GM12865 (cell line): ENCODE data around the gene ADAMTSL1.

Experiments used
- DNase-seq: peaks from one replicate; pipeline ENCODE4 v3.0.0; 2010; ENCODE audit warnings: low read depth
- H3K4me3 ChIP-seq: 2 replicates; pipeline ENCODE4 v1.5.1; 2011; ENCODE audit warnings: mild to moderate bottlenecking, low read depth, low read length, control low read depth
- CTCF ChIP-seq: IDR thresholded peaks from 2 replicates; pipeline ENCODE4 v1.5.1; 2011; ENCODE audit warnings: low read length, control low read depth, low read depth, inconsistent platforms; ENCODE audit not compliant: insufficient read depth; ENCODE audit errors: missing control alignments

The ADAMTSL1 gene

DNA sequence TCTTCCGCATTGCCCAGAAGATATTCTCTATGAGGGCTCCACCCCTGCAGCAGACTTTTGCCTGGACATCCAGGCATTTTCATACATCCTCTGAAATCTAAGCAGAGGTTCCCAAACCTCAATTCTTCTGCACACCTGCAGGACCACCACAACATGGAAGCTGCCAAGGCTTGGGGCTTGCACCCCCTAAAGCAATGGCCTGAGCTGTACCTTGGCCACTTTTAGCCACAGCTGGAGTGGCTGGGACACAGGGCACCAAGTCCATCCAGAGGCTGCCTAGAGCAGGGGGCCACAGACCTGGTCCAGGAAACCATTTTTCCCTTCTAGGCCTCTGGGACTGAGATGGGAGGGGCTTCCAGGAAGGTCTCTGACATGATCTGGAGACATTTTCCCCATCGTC, 60.7 kb downstream of the ADAMTSL1 start:
- H3K4me3 ChIP-seq, result no peak overlapping the region
- no peak for DNase-seq
- no peak for TF ChIP-seq CTCF

DNA sequence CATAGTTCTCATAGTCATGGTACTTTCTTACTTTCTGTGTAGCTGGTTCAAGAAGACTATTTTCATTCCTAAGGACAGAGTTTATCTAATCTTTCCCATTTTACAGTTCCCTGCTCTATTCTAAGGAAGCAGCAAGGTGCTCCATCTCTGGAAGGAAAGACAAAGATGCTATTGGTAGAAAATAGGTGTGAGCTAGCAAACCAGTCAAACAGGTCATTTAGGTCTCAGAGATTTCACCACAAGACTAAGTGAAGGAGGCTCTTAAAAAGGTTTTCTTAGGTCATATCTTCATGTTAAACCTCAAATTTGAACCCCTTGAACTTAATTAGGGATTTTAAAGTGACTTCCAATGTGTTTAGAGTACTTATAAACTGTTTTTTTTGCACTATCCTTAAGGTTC, 62.6 kb downstream of the ADAMTSL1 start:
- no peak for TF ChIP-seq CTCF
- no peak overlapping the region for H3K4me3 ChIP-seq
- DNase-seq, result no peak

- DNase-seq, result no peak
- no peak for TF ChIP-seq CTCF
- H3K4me3 ChIP-seq, result no peak overlapping the region
These were observed 65.3 kb downstream of the ADAMTSL1 start for GRCh38 chr9:18539203-18539693.

DNA sequence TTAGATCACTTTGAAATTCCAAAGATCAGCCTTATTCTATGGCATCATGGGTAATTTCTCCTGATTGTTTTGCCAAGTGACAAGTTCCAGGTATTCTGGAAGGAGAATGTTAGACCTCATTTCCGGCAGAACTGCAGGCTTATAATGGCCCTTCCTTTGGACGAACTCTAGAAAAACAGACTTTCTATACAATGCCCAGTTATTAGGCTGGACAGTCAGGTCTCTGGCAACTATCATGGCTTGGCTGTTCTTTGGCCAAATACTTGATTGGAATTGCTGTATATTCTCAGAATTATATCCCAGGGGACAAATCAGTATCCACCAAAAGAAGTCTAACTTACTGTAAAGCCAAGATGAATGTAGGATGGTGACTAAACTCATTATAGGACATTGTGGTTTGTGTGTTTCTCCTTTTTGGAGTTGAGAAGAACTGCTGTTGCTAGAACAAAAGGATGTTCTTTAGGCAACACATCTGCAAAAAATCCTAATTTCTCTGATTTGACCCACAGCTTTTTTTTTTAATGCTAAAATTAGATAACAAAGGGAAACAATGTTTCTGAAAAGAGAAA, 69.0 kb downstream of the ADAMTSL1 start:
- no peak for DNase-seq
- no peak overlapping the region for H3K4me3 ChIP-seq
- TF ChIP-seq CTCF, result no peak

GRCh38 chr9:18543406-18544192, 69.6 kb downstream of the ADAMTSL1 start:
- no peak for TF ChIP-seq CTCF
- DNase-seq, result no peak
- H3K4me3 ChIP-seq, result no peak overlapping the region

DNA sequence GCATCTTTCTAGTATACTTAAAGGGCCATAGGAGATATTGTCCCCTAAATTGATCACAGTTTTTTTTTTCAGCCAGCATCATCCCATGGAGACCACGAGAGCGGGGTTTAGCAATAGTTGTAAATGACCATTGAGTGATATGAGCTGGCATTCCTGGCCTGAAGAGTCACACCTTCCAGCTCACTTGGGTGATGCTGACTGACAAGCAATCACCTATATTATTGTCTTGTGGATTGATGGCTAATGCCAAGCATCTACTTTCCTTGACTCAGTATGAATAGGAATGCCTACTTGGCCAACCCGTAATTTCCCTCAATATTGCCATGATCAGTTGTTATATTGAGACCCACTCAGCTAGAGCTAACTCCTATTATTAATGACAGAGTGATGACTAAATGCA, 70.5 kb downstream of the ADAMTSL1 start:
- H3K4me3 ChIP-seq, result no peak overlapping the region
- TF ChIP-seq CTCF, result no peak
- DNase-seq, result no peak
